ENCODE results near the gene FANCC.

GRCh38 chr9:95305770-95306492 lies 11.6 kb downstream of the FANCC start:
- TF ChIP-seq EZH2phosphoT487 (IDR thresholded peaks at IDR 0.05; ENCODE audit: insufficient read depth, low read depth) = no peak
- no peak for TF ChIP-seq EZH2 (IDR thresholded peaks at IDR 0.05; ENCODE audit: insufficient read depth, poor library complexity, severe bottlenecking)
